Type B pancreatic cell (in vitro differentiated cells): Measurements from ENCODE around the gene RASGRP1. TPM values are rescaled to one million over a fixed set of nuclear protein-coding genes. Genes with fewer than 3 reads are reported as not detected.

Source experiments
- DNase-seq: peaks from one replicate; pipeline ENCODE4 v3.0.0; 2021; ENCODE audit warnings: mixed read lengths; ENCODE audit not compliant: unreplicated experiment; ENCODE audit errors: extremely low spot score
- H3K27ac Mint-ChIP-seq: 2 replicates; pipeline ENCODE4 v1.8.0; 2021; ENCODE audit warnings: mild to moderate bottlenecking, mixed read lengths
- H3K27me3 Mint-ChIP-seq: 2 replicates; pipeline ENCODE4 v1.8.0; 2021; ENCODE audit warnings: mixed read lengths
- H3K36me3 Mint-ChIP-seq: 2 replicates; pipeline ENCODE4 v1.8.0; 2021; ENCODE audit warnings: mixed read lengths
- H3K4me1 Mint-ChIP-seq: one replicate; pipeline ENCODE4 v1.8.0; 2021; ENCODE audit warnings: mixed read lengths; ENCODE audit not compliant: unreplicated experiment
- H3K4me3 Mint-ChIP-seq: 2 replicates; pipeline ENCODE4 v1.8.0; 2021; ENCODE audit warnings: mild to moderate bottlenecking, mixed read lengths
- H3K9me3 Mint-ChIP-seq: 2 replicates; pipeline ENCODE4 v1.8.0; 2021; ENCODE audit warnings: mixed read lengths
- total RNA-seq: library from RNA; stranded (reverse); gene quantifications from 2 replicates; pipeline ENCODE4 v1.2.1, GENCODE V29; 2021; ENCODE audit warnings: low replicate concordance
- TF ChIP-seq, protein P1 (sequence below): fragments of 200-600 bp; sonication (generic); conservative IDR thresholded peaks from 2 replicates; pipeline ENCODE4 v1.5.0; 2021; ENCODE audit warnings: antibody characterized with exemption, mild to moderate bottlenecking

RASGRP1 gene
- total RNA-seq, 1 donor from 2014 or later: 3.0 TPM

DNA sequence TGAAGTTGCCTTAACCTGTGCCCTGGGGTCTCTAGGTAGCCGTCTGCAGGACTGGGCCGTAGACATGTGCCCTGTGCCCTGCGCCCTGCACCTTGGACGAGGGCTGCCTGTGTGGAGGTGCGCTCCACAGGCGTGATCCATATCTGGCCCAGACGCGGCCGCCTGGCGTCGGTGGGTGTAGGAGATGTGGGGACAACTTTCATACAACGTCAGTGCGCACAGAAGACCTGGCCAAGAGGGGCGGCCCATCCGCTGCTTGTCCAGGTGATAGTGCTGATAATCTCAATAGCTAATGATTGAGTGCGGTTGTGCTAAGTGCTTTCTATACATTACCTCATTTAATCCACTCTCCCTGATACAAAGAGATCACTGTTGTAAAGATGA is 665 bp upstream of the RASGRP1 start:
- no peaks in the 10 kb centered on the region for H3K36me3 Mint-ChIP-seq
- no peak overlapping the region for H3K27ac Mint-ChIP-seq
- H3K9me3 Mint-ChIP-seq: no peaks in the 10 kb centered on the region
- peaks cover 61% of the 10 kb centered on the region for H3K27me3 Mint-ChIP-seq
- DNase-seq: no peak
- TF ChIP-seq, protein P1, sequence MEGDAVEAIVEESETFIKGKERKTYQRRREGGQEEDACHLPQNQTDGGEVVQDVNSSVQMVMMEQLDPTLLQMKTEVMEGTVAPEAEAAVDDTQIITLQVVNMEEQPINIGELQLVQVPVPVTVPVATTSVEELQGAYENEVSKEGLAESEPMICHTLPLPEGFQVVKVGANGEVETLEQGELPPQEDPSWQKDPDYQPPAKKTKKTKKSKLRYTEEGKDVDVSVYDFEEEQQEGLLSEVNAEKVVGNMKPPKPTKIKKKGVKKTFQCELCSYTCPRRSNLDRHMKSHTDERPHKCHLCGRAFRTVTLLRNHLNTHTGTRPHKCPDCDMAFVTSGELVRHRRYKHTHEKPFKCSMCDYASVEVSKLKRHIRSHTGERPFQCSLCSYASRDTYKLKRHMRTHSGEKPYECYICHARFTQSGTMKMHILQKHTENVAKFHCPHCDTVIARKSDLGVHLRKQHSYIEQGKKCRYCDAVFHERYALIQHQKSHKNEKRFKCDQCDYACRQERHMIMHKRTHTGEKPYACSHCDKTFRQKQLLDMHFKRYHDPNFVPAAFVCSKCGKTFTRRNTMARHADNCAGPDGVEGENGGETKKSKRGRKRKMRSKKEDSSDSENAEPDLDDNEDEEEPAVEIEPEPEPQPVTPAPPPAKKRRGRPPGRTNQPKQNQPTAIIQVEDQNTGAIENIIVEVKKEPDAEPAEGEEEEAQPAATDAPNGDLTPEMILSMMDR: no peak
- H3K4me1 Mint-ChIP-seq: peaks cover 5% of the 10 kb centered on the region
- H3K4me3 Mint-ChIP-seq: peak overlapping the region; percentile 87

DNA sequence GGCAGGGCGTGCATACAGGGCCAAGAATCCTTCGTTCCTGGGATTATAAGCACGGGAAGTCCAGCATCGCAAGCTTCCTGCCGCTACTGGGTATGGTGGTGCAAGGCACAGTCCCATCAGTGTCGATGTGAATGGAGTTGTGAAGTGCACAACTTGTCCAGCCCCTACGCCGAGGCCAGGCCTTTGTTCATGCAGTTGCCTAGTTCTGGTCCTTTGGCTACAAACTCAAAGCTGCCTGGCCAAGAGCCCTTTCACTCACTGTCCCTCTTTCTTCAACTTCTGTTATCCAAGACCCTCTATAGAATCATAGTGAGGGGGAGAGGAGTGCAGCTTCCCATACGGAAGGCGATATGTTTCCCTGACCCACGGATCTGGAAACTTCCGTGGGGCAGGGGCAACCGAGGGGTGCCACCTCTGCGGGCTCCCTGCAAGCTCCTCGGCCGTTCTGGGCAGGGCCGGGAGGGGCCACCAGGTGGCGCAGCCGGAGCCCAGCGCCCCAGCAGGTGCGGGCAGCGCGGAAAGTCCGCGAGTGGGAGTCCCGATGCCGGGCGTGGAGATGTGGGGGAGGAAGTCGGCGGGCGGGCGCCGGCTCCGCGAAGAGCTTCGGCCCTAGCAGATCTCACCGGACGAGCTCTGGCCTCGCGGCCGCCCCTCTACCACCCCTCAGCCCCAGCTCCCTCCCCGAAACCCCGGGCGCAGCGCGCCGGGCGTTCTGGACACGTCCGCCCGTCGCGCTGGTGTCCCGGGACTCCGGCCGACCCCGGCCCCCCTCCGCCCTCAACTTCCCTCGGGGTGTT is 693 bp downstream of the RASGRP1 start:
- no peaks in the 10 kb centered on the region for H3K36me3 Mint-ChIP-seq
- peak; percentile 83 for DNase-seq
- H3K4me1 Mint-ChIP-seq: peaks cover 9% of the 10 kb centered on the region
- H3K27me3 Mint-ChIP-seq: peaks cover 55% of the 10 kb centered on the region
- H3K9me3 Mint-ChIP-seq: no peaks in the 10 kb centered on the region
- peak overlapping the region; percentile 87 for H3K4me3 Mint-ChIP-seq
- no peak overlapping the region for H3K27ac Mint-ChIP-seq
- TF ChIP-seq, protein P1: peak; percentile 99

DNA sequence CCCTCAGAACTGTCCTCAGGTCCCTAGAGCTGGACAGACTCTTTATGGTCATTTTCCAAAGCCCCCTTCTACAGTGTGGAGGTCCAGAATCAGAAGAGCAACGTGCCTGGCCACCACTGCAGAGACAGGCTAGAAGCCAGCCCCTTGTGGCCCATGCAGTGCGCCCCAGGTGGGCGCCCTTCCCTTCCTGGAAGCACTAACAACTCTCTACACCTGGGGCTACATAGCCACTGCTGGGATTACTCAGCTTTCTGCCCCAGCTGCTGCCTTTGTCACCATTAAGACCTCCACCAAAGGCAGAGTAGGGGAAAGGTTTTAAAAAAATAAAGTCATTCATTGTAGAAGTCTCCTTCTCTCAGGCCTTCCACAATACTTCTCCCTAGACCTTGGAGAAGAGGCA is 2.3 kb downstream of the RASGRP1 start:
- Mint-ChIP-seq H3K4me3 (no peak overlapping the region), H3K36me3 (no peaks in the 10 kb centered on the region), H3K27ac (no peak overlapping the region), H3K9me3 (no peaks in the 10 kb centered on the region), H3K27me3 (peaks cover 44% of the 10 kb centered on the region), H3K4me1 (peaks cover 9% of the 10 kb centered on the region)
- no peak for DNase-seq
- TF ChIP-seq, protein P1: no peak

DNA sequence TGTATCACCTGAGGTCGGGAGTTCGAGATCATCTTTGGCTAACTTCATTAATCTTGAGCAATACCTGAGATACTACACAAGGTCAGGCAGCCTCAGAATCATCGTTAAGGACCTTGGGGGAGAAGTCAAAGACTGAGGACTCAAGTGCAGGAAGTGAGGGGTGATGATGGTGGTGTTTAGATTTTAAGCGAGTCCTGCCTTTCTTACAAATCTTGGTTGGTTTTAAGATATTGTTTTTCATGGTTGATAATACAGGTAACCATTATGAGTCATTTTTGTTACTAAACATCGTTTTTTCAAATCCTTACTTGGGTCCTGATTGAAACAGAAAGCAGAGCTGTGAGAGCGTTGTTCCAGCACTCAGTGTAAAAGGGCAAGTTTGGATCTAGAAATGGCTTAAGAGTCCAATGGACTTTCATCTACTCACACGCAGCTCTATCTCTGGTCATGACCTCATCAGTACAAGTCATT is 4.1 kb downstream of the RASGRP1 start:
- H3K9me3 Mint-ChIP-seq: no peaks in the 10 kb centered on the region
- DNase-seq: no peak
- H3K4me1 Mint-ChIP-seq: peaks cover 16% of the 10 kb centered on the region
- no peaks in the 10 kb centered on the region for H3K36me3 Mint-ChIP-seq
- no peak overlapping the region for H3K27ac Mint-ChIP-seq
- peaks cover 28% of the 10 kb centered on the region for H3K27me3 Mint-ChIP-seq
- H3K4me3 Mint-ChIP-seq: no peak overlapping the region
- TF ChIP-seq, protein P1: no peak

DNA sequence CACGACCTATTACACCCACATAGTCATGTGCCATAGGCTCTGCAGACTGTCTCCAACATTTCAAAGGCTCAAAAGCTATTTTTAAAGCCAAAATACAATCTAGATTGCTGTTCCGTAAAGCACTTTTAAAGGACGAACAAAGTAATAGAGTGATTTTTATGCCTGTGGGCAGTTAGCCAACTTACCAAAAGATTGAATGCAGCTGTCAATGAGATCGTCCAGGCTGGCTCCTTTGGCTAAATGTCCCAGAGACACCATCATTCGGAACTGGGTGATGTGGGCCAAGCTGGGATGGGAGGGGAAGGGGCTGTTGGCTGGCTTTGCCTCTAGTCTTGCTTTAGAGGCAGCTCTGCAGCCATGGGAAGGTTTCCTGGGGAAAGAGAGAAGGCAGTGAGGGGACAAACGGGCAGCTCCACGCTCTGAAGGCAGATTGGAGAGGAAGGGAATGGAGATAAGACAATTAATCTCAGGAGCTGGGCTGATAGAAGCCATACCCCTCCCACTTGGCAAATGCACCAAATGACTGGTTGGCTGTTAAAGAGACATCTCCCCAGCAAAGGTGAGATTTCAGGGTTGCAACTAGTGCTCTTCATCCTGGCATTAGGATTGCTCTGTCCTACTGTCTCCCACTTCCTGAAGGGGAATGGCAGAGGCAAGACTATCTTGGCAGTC is 4.8 kb downstream of the RASGRP1 start:
- no peak for DNase-seq
- Mint-ChIP-seq H3K27me3 (peaks cover 21% of the 10 kb centered on the region), H3K9me3 (no peaks in the 10 kb centered on the region), H3K27ac (no peak overlapping the region), H3K36me3 (no peaks in the 10 kb centered on the region), H3K4me1 (peaks cover 16% of the 10 kb centered on the region), H3K4me3 (no peak overlapping the region)
- TF ChIP-seq, protein P1: no peak
